Mammary epithelial cell (primary cell): ENCODE measurements around the gene NCOA7.

Experiments
- EZH2 ChIP-seq: IDR thresholded peaks from 2 replicates; pipeline ENCODE4 v1.6.1; 2012; ENCODE audit warnings: low read length, inconsistent platforms, borderline replicate concordance
- TF ChIP-seq, protein P1 (sequence below), 2 donors: IDR thresholded peaks in 1 of 2; conservative IDR thresholded peaks in 1 of 2; 2 replicates each; pipeline ENCODE4 v1.5.1; 2011 to 2012; ENCODE audit warnings: inconsistent platforms in 2 of 2, low read length in 2 of 2, mild to moderate bottlenecking in 2 of 2, control low read depth in 1 of 2, low read depth in 1 of 2; ENCODE audit not compliant: insufficient read depth in 1 of 2; ENCODE audit errors: extremely low read depth in 1 of 2

DNA sequence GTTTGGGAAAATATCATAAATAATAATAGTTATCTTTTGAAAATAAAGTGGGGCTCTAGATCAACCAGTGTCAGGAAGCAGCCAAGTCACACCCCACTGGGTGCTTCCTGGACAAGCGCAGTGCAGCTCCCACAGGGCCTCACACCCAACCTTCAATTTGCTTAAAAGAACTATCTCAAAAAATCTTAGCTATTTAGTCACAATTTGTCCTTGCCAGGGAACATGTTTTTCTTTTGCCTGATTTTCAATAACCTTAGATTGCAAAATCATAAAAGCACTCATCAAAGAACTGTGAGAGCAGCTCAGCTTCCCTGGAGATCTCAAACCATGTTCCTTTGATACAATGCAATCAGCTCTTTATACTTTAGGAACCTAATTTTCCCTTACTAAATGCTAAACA lies 1.6 kb upstream of the NCOA7 start:
- TF ChIP-seq, protein P1, sequence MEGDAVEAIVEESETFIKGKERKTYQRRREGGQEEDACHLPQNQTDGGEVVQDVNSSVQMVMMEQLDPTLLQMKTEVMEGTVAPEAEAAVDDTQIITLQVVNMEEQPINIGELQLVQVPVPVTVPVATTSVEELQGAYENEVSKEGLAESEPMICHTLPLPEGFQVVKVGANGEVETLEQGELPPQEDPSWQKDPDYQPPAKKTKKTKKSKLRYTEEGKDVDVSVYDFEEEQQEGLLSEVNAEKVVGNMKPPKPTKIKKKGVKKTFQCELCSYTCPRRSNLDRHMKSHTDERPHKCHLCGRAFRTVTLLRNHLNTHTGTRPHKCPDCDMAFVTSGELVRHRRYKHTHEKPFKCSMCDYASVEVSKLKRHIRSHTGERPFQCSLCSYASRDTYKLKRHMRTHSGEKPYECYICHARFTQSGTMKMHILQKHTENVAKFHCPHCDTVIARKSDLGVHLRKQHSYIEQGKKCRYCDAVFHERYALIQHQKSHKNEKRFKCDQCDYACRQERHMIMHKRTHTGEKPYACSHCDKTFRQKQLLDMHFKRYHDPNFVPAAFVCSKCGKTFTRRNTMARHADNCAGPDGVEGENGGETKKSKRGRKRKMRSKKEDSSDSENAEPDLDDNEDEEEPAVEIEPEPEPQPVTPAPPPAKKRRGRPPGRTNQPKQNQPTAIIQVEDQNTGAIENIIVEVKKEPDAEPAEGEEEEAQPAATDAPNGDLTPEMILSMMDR (conservative IDR thresholded peaks at IDR 0.05 in 1 of 2, IDR thresholded peaks at IDR 0.05 in 1 of 2; ENCODE audit: extremely low read depth in 1 of 2, insufficient read depth in 1 of 2, low read depth in 1 of 2, low read length in 2 of 2): no peak
- TF ChIP-seq EZH2: no peak
